AG04450 (cell line): ENCODE measurements around the gene FLYWCH1. TPM values are rescaled to one million over a fixed set of nuclear protein-coding genes. Genes with fewer than 3 reads are reported as not detected.
A peak's percentile ranks its signal among the peaks of the same experiment; 100 is the strongest.
"Not testable (repeated sequence)": the region's sequence is repeated elsewhere in the genome, so short reads cannot be mapped to it uniquely, and the experiment has no call there.

Experiments used
- CTCF ChIA-PET: fragments of 300-600, 350-600 bp; formaldehyde crosslinking; extraction: SDS; loops from one replicate; lab custom pipeline; 2022; ENCODE audit warnings: antibody characterized with exemption, inconsistent platforms; lab: Charles Lee
- POLR2A ChIA-PET: fragments of 350-600 bp; formaldehyde crosslinking; extraction: SDS; loops from one replicate; lab custom pipeline; 2021; ENCODE audit warnings: antibody characterized with exemption, inconsistent platforms; lab: Yijun Ruan, JAX
- DNase-seq: peaks from one replicate; pipeline ENCODE4 v3.0.0-alpha.2; 2011; ENCODE audit warnings: low read depth, low spot score
- H3K27ac ChIP-seq: one replicate; pipeline ENCODE4 v1.5.1; 2012; ENCODE audit warnings: low read depth, low read length, control low read depth
- H3K27me3 ChIP-seq: one replicate; pipeline ENCODE4 v1.6.0; 2012; ENCODE audit warnings: low read length; ENCODE audit not compliant: control insufficient read depth, insufficient read depth
- H3K4me3 ChIP-seq: 2 replicates; pipeline ENCODE4 v1.5.1; 2011; ENCODE audit warnings: mild to moderate bottlenecking, low read depth, low read length, control low read depth
- H3K9me3 ChIP-seq: 2 replicates; pipeline ENCODE4 v1.5.1; 2012; ENCODE audit warnings: low read length; ENCODE audit not compliant: control insufficient read depth, insufficient read depth
- CTCF ChIP-seq: IDR thresholded peaks from 2 replicates; pipeline ENCODE4 v1.5.1; 2011; ENCODE audit warnings: low read depth, low read length, control low read depth, inconsistent platforms
- polyA plus RNA-seq: library from polyadenylated mRNA; depleted of rRNA; stranded (reverse); fragments of >200 nt; gene quantifications from 2 replicates; pipeline ENCODE4 v1.2.3, GENCODE V29; 2011

The FLYWCH1 gene
- polyA plus RNA-seq, 1 experiment = 15.1 TPM

DNA sequence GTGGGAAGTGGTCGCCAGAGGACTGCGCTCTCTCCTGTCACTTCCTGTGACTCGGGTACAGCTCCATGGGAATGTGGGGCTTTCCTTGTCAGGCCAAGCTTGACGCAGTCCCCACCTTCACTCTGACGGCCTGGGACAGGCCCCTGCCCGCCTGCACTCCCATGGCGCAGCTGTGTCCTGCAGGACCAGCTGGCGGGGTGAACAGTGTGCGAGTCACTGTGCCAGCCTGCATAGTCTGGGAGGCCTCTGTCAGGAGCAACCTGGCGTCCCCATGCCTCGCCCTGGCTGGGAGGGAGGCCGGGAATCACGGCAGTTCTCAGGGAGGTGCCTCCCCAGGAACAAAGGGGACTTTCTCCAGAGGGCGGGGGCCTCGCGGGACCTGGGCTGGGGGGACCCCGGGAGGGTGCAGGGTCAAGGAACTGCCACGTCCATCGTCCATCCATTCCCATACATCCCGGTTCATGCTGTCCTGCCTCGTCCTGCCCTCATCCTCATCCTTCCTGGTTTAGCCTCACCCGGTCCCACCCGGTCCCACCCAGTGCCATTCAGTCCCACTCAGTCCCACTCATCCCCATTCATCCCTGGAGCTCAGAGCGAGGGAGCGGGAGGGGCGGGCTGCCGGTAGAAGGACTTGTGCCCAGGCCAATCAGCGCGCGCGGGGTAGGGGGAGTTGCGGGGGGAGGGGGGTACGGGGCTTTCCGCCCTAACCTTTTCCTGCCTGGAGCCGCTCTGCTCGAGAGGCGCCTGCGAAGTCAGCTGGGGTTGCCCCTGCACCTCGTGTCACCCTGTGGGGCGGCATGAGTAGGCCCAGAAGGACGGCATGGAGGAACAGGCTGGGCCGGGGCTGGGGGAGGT, 13.4 kb downstream of the FLYWCH1 start:
- DNase-seq = no peak
- CTCF ChIA-PET = interaction anchor here (0.7 to 2.3 kb wide), 3 partner anchors 13 to 86 kb away, joined by 3 to 12 read pairs (median 3); partner anchors contain the start of gene FLYWCH1
- H3K27me3 ChIP-seq = no peaks in the 10 kb centered on the region
- POLR2A ChIA-PET = no interaction called here
- H3K27ac ChIP-seq = no peak overlapping the region
- no peak overlapping the region for H3K4me3 ChIP-seq
- H3K9me3 ChIP-seq = peaks cover 3% of the 10 kb centered on the region; the same call in 1 of the 2 replicates
- no peak for TF ChIP-seq CTCF

DNA sequence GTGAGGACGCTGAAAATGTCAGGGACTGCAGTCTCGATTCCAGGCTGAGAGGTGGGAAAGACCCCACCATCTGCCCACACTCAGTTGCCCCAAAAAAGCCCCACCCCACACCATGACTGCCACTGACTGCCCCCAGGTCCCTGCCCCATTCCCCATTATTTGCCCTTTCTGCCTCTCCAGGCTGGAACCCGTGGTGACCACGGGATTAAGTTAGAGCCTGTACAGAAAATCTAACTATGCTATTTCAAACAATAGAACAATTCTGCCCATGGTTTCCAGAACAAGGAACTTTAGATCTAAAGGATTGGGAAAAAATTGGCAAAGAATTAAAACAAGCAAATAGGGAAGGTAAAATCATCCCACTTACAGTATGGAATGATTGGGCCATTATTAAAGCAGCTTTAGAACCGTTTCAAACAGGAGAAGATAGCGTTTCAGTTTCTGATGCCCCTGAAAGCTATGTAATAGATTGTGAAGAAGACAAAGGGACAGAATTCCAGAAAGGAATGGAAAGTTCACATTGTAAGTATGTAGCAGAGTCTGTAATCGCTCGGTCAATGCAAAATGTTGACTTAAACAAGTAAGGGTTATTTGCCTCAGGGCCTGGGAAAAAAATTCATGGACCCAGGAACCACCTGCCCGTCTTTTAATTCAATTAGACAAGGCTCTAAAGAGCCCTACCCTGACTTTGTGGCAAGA, 14.4 kb downstream of the FLYWCH1 start:
- TF ChIP-seq CTCF = no peak

GRCh38 chr16:2926650-2926999, 14.9 kb downstream of the FLYWCH1 start:
- no peak for DNase-seq
- no peak overlapping the region for H3K4me3 ChIP-seq
- H3K27ac ChIP-seq = no peak overlapping the region
- ChIA-PET CTCF (interaction anchor here (0.6 to 2.7 kb wide), 24 partner anchors 8 to 173 kb away, joined by 3 to 29 read pairs (median 5); partner anchors contain the start of genes FLYWCH1 and FLYWCH2), POLR2A (interaction anchor here (1.2 kb wide), 1 partner anchor 21 kb away, joined by 4 read pairs; no protein-coding TSS in a partner anchor)
- no peaks in the 10 kb centered on the region for H3K27me3 ChIP-seq
- peaks cover 3% of the 10 kb centered on the region; the same call in 1 of the 2 replicates for H3K9me3 ChIP-seq
- no peak for TF ChIP-seq CTCF

More for the DNA sequence above, 14.4 kb downstream of the FLYWCH1 start:
- H3K27me3 ChIP-seq = no peaks in the 10 kb centered on the region
- CTCF ChIA-PET = interaction anchor here (0.6 to 2.7 kb wide), 26 partner anchors 9 to 105 kb away, joined by 3 to 29 read pairs (median 5); partner anchors contain the start of genes FLYWCH1 and FLYWCH2
- H3K27ac ChIP-seq = no peak overlapping the region
- no peak overlapping the region for H3K4me3 ChIP-seq
- POLR2A ChIA-PET = interaction anchor here (1.2 kb wide), 1 partner anchor 21 kb away, joined by 4 read pairs; no protein-coding TSS in a partner anchor
- no peak for DNase-seq
- peaks cover 3% of the 10 kb centered on the region; the same call in 1 of the 2 replicates for H3K9me3 ChIP-seq

DNA sequence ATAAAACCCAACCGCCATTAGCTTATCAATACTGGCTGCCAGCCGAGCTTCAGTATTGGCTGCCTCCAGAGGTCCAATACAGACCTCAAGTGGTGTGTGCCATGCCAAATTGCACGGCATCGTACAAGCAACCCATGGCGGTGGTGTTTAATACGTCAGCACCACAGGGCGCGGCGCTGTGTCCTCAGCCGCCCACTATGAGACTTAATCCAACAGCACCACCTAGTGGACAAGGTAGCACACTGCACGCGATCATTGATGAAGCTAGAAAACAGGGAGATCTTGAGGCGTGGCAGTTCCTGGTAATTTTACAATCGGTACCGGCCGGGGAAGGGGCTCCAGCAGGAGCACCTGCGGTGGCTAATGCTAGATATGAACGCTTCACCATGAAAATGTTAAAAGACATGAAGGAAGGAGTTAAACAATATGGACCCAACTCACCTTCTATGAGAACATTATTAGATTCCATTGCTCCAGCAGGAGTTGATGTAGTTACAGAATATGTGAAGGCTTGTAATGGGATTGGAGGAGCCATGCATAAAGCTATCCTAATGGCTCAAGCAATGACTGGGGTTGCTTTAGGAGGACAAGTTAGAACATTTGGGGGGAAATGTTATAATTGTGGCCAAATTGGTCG, 15.4 kb downstream of the FLYWCH1 start:
- POLR2A ChIA-PET = interaction anchor here (1.2 kb wide), 1 partner anchor 22 kb away, joined by 4 read pairs; no protein-coding TSS in a partner anchor
- Histone ChIP-seq H3K27me3 (no peaks in the 10 kb centered on the region), H3K9me3 (peaks cover 3% of the 10 kb centered on the region; the same call in 1 of the 2 replicates), H3K4me3 (peak overlapping the region; percentile 3; the same call in 1 of the 2 replicates), H3K27ac (no peak overlapping the region)
- CTCF ChIA-PET = interaction anchor here (0.5 to 2.7 kb wide), 37 partner anchors 8 to 174 kb away, joined by 3 to 29 read pairs (median 5); partner anchors contain the start of genes FLYWCH1 and FLYWCH2
- peak; percentile 53 for DNase-seq
- peak; percentile 86 for TF ChIP-seq CTCF

GRCh38 chr16:2928151-2928550, 16.4 kb downstream of the FLYWCH1 start:
- POLR2A ChIA-PET, H3K4me3 ChIP-seq, DNase-seq, H3K27me3 ChIP-seq, H3K27ac ChIP-seq, H3K9me3 ChIP-seq: not testable (repeated sequence)
- CTCF ChIA-PET = interaction anchor here (1.1 to 2.7 kb wide), 10 partner anchors 9 to 89 kb away, joined by 3 to 29 read pairs (median 6); partner anchors contain the start of gene FLYWCH2
